NCI-H128 (cell line): ENCODE results near the gene S1PR2.

ENCODE experiments used
- DNase-seq: peaks from one replicate; lab custom pipeline; 2025; ENCODE audit not compliant: unreplicated experiment; lab: John Stamatoyannopoulos, UW

The S1PR2 gene, protein sequence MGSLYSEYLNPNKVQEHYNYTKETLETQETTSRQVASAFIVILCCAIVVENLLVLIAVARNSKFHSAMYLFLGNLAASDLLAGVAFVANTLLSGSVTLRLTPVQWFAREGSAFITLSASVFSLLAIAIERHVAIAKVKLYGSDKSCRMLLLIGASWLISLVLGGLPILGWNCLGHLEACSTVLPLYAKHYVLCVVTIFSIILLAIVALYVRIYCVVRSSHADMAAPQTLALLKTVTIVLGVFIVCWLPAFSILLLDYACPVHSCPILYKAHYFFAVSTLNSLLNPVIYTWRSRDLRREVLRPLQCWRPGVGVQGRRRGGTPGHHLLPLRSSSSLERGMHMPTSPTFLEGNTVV

DNA sequence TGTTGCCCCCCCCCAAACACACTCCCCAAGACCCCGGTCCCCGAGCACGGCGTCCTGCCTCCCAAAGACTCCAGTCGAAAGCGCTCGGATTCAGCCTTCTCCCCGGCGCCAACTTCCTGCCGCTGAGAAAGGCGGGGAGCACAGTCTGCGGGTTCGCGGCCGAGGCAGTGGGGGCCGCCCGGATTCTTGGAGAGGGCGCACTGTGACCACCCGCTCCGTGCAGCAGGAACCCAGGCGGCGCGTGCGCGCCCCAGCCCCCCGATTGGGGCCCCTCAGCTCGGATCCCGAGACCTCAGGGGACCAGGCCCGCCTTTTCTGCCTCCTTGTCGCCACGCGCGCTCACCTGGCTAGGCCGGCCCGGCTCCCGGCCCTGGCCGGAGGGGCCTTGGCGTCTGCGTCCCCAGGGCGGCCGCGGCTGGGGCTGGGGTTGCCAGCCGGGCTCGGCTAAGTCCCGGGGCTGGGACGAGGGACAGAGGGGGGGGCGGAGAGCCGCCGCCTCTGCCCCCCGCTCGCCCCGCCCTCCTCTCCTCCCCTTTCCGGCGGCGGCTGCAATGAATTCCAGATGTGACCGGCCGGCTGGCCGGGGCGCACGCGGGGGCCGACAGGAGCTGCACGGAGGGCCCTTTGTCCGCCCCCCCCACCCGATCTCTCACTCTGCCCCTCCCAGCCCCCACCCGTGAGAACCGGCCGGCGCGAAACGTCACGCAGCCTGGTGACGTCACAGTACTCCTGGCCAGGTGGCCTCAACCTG is at the start of gene S1PR2:
S1PR2 (minus strand) TSS at position 471 of the 751 bp plus-strand sequence. CDS start 6,426 bp downstream, outside the sequence.
- DNase-seq: no peak

DNA sequence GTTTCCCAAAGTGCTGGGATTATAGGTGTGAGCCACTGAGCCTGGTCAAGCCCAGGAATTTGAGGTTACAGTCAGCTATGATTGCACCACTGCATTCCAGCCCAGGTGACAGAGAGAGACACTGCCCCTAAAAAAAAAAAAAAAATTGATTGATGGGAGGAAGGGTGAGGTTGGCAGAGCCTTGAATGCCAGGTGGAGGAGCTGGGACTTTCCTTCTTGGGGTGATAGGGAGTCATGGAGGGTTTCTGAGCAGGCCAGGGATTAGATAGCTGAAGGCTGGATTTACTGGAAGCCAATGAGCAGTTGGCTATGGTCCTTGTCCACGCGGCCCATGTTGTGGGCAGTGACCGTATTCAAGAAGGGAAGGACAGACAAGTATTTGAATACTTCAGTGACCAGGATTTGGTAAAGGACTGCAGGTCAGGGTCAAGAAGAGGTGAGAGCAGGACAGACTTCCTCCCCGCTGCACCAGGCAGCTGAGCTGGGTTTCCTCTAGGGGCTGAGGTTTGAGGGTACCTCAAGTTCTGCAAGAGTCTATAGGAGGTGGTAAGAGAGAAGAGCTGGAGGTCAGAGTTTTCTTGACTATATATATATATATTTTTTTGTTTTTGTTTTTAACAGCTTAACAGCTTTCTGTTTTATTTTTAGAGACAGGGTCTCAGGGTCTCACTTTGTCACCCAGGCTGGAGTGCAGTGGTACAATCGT is 48.8 kb upstream of the S1PR2 start:
- DNase-seq: no peak

DNA sequence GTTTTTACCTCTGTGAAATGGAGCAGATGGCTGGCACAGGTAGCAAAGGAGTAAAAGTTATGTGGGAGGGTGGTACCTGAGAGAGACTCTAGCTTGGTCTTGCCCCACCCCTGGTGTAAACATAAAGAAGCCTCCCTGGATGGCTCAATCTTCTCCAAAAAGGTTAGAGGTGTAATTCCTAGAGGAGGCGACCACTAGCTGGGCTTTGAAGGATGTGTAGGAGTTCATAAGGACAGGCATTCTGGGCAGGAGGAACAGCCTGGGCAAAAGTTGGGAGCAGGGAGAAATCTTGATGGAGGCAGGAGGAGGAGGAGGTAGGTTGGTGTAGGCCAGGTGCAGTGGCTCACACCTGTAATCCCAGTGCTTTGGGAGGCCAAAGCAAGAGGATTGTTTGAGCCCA is 47.8 kb upstream of the S1PR2 start:
- no peak for DNase-seq

DNA sequence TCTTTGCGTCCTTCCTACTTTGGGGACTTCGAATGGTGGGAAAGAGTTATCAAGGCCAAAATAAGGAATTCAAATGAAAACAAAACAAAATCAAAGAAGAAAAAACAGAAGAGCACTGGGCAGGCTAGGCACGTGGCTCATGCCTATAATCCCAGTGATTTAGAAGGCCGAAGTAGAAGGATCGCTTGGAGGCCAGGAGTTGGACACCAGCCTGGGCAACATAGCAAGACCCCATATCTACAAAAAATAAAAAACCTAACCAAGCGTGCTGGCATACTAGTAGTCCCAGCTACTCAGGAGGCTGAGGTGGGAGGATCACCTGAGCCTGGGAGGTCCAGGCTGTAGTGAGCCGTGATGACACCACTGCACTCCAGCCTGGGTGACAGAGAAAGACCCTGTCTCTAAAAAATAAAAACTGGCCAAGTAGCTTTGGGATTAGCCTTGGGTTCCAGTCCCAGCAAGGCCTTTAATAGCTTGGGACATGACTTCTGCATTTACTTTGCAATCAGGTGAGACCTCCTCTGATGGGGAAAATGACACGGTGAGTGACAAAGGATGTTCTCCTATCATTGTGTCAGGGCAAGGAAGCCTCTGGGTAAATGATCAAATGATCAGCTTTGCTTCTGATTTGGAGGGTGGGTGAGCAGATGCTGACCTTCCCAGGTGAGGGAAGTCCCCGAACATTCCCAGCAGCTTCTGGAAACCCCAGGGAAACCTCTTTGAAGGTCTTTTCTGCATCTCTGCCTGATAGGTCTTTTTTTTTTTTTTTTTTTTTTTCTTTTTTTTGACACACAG is 46.9 kb upstream of the S1PR2 start:
- DNase-seq: no peak

DNA sequence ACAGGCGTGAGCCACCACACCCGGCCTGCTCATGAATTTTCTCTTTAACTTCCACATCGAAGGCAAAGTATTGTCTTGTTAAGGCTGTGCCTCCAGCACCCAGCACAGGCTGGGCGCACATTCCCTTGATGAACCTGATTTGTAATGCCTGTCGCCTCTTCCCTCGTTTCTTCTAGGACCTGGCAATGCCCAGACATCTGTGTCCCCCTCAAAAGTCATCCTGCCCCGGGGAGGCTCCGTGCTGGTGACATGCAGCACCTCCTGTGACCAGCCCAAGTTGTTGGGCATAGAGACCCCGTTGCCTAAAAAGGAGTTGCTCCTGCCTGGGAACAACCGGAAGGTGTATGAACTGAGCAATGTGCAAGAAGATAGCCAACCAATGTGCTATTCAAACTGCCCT is 43.5 kb upstream of the S1PR2 start:
- no peak for DNase-seq

DNA sequence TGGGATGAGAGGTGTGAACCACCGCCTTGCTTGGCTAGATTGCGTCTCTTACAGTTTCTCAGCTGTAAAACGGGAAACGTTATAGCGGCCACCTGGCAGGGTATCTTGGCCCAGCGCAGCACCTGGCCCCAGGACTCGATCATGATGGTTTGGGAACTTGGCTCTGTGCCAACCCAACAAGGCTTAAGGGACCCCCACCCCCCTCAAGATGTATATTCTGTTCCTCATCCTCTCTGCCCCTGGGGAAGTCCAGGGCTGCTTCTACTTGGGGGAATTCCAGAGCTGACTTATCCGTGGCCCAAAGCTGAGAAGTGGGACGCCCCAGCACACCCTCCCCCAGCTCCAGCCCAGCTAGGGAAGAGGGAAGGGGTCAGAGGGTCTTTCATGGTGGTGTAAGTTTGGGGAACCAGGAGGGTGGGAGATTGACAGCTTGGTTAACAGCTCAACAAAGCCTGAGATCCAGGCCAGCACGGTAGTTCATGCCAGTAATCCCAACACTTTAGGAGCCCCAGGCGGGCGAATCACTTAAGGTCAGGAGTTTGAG is 40.5 kb upstream of the S1PR2 start:
- DNase-seq: no peak

DNA sequence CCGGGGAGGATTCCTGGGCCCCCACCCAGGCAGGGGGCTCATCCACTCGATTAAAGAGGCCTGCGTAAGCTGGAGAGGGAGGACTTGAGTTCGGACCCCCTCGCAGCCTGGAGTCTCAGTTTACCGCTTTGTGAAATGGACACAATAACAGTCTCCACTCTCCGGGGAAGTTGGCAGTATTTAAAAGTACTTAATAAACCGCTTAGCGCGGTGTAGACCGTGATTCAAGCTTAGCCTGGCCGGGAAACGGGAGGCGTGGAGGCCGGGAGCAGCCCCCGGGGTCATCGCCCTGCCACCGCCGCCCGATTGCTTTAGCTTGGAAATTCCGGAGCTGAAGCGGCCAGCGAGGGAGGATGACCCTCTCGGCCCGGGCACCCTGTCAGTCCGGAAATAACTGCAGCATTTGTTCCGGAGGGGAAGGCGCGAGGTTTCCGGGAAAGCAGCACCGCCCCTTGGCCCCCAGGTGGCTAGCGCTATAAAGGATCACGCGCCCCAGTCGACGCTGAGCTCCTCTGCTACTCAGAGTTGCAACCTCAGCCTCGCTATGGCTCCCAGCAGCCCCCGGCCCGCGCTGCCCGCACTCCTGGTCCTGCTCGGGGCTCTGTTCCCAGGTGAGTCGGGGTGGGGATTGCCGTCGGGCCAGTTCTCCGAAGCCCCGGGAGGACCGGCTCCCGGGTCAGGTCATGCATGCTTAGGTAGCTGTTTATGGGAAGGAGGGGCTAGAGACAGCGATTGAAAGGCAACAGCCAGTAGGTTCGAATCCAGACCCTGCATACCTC is 39.7 kb upstream of the S1PR2 start, which contains the start of gene ICAM1:
ICAM1 (plus strand) TSS at position 505 of the 779 bp plus-strand sequence; CDS start at position 545, 40 bp downstream.
- DNase-seq: no peak

DNA sequence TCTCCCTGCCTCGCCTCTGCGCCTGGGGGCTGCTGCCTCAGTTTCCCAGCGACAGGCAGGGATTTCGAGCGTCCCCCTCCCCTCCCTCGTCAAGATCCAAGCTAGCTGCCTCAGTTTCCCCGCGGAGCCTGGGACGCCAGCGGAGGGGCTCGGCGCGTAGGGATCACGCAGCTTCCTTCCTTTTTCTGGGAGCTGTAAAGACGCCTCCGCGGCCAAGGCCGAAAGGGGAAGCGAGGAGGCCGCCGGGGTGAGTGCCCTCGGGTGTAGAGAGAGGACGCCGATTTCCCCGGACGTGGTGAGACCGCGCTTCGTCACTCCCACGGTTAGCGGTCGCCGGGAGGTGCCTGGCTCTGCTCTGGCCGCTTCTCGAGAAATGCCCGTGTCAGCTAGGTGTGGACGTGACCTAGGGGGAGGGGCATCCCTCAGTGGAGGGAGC is 39.1 kb upstream of the S1PR2 start:
- no peak for DNase-seq

DNA sequence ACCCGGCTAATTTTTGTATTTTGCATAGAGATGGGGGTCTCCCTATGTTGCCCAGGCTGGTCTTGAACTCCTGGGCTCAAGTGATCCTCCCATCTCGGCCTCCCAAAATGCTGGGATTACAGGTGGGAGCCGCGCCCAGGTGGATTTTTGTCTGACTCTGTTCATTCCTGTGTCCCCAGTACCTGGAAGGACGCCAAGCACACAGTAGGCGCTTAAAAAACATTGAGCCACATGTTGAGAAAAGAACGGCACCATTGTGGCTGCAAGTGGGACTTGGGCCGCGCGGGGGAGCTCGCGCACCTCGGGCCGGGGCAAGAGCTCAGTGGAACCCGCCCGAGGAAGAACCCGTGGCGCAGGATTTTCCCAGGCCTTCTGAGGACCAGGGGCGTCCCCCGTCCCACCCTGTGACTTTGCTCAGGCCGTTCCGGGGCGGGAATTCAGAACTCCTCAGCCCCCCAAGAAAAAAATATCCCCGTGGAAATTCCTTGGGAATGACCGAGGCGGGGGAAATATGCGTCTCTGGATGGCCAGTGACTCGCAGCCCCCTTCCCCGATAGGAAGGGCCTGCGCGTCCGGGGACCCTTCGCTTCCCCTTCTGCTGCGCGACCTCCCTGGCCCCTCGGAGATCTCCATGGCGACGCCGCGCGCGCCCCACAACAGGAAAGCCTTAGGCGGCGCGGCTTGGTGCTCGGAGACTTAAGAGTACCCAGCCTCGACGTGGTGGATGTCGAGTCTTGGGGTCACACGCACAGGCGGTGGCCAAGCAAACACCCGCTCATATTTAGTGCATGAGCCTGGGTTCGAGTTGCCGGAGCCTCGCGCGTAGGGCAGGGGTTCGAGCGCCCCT is 38.4 kb upstream of the S1PR2 start:
- DNase-seq: peak; percentile 51

DNA sequence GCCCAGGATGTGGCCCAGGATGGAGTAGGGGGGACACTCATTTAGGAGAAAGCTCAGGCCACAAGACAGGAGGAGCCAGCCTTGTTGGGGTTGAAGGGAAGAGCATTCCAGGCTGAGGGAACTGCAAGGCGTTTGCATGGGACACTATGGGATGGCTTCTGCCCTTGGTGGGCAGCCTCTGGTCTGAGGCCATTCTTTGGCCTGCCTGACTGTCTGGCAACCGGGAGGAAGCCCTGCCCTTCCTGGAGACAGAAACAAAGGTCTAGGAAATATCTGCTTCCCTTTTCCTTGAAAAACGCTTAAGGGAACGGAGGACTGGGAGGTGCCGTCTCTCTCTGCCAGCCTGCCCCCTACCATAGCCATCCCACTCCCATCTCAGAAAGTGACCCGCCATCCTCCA is 36.9 kb upstream of the S1PR2 start:
- no peak for DNase-seq

DNA sequence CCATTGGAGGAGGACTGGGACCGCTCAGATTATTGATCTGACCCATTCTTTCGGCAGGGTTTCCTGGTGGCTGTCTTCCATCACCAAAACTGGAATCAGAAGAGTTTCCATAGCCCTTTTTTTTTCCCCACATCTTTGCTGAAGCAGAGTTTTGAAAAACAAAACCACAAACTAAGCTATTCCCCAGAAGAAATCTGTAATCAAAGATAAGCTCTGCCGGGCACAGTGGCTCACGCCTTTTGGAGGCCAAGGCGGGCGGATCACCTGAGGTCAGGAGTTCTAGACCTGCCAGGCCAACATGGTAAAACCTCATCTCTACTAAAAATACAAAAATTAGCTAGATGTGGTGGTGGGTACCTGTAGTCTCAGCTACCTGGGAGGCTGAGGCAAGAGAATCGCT is 35.6 kb upstream of the S1PR2 start:
- no peak for DNase-seq

DNA sequence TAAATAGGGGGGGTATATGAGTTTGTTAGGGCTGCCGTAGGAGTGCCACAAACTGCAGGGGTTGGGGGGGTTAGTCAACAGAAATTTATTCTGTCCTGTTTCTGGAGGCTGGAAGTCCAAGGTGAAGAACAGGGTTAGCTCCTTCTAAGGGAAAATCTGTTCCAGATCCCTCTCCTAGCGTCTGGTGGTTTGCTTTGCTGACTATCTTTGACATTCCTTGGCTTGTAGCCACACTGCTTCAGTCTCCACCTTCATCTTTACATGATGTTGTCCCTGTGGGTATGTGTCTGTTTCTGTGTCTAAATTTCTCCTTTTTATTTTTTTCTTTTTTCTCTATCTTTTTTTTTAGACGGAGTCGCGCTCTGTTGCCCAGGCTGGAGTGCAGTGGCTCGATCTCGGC is 31.6 kb upstream of the S1PR2 start:
- no peak for DNase-seq

DNA sequence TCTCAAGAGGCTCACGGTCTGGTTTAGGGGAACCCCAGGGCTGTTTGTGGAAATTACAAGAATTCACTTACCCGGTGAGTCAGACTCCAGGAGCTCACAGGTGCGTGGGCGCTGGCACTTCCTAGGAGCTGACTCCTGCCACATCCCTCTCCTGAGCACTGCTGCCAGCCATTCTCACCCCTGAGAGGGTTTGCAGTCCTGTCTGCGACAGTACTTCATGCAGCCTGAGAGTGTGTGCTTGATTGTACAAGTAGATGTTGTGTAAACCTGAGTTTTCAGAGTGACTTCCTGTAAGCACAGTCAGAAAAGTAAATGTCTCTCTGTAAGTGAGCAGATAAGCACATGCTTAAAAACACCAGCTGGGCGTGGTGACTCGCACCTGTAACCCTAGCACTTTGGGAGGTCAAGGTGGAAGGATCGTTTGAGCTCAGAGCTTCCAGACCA is 29.0 kb upstream of the S1PR2 start:
- DNase-seq: no peak

DNA sequence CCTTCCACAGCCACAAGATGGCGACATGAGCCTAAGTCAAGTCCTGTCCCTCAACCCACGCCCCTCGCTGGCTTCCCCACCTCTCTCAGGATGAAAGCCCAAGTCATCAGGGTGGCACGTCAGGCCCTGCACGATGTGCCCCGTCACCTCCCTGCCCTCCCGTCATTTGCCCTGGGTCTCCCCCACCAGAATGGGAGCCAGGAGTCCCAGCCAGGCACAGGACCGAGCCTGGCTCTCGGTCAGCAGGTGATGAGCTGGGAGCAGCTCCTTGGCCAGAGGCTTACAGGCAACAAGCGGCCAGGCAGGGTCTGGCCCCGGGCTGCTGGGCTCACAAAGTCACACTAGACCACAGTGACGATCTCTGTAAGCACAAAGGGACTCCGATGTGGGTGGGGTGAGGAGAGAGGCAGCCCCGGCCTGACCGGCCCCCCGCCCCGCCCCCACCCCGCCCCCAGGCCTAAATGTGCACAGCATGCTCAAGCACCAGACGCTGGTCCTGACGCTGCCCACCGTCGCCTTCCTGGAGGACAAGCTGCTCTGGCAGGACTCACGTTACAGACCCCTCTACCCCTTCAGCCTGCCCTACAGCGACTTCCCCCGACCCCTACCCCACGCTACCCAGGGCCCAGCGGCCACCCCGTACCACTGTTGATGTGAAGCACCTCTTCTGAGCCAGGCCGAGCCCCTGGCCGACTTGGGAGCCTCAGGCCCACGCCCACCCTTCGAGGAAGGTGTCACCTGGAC is 28.2 kb upstream of the S1PR2 start:
- DNase-seq: peak; percentile 70

DNA sequence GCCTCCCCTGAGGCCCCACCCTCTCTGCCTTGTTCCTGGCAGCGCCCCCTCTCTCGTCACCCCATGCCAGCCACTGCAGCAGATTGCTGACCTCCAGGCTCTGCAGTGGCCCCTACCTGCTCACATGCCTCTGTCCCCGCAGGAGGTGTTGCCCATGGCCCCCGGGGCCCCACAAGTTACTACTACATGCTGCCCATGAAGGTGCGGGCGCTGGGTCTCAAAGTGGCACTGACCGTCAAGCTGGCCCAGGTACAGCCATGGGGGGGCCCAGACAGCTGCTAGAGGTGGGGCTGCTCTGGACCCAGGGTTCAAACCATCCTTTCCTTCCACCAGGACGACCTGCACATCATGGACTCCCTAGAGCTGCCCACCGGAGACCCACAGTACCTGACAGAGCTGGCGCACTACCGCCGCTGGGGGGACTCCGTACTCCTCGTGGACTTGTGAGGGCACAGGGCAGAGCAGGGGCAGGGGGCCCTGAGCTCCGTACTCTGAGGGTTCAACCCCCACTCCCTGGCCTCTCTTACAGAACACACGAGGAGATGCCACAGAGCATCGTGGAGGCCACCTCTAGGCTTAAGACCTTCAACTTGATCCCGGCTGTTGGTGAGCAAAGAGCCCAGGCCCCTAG is 27.1 kb upstream of the S1PR2 start:
- DNase-seq: no peak

DNA sequence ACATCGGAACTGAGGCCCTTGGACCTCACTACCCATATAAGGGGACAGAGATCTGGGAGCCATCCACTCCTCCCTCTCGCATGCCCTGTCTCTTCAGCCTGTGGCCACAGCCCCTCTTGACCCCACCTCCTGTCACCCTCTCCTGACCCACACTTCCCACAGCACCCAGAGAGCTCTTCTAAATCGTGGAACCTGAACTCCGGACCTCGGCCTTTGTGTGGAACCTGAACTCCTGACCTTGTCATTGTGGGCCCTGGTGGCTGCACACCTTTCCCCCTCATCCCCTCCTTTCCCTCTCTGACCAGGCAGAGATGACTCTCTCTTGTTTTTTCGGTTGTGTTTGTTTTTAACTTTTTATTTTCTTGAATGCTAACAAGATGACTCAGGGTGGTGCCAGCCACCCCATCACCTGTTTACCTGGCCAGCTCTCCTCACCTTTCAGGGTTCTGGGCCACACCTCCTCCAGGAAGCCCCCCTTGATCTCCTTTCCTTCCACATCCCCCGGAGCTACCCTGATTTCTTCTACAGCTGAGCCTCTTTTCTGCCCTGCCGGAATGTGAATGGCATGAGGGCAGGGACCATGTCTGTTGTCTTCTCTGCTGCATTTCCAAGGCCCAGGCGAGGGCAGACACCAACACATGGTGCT is 26.0 kb upstream of the S1PR2 start:
- DNase-seq: no peak

DNA sequence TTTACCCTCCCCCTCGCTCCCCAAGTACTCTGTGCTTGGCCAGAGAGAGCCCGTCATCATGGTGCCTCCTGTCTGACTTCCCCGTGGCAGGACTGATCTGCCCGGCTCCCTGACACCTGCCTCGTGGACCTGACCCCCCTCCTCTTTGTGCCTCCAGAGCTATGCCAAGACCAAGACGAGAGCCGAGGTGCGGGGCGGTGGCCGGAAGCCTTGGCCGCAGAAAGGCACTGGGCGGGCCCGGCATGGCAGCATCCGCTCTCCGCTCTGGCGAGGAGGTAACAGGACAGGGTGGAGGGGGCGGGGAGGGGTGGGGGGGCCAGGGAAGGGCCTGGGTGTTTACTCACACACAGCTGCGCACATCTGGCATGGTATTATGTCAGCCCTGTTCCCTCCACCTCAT is 25.4 kb upstream of the S1PR2 start:
- no peak for DNase-seq
